ENCODE measurements around the gene SYCE1L. TPM values are rescaled to one million over a fixed set of nuclear protein-coding genes. Genes with fewer than 3 reads are reported as not detected.
"Not testable (repeated sequence)": the region's sequence is repeated elsewhere in the genome, so short reads cannot be mapped to it uniquely, and the experiment has no call there.

The SYCE1L gene
- 2.4 TPM for polyA plus RNA-seq (2013)

DNA sequence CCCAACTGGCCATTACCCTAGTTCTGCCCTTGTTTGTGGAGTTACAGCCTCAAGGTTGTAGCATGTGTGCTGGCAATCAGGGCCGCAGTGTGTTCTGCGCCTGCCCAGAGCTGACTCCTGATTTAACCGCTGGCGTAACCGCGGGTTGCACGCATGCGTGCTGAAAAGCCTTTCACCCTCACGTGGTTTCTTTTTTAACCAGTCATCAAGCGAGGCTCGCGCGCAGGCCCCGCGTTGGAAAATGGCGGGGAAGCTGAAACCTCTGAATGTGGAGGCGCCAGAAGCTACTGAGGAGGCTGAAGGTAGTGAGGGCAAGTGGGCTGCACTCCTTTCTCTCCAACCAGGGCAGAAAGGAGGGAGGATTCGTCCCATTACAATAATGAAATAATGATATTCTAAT is at the start of gene SYCE1L:
Gene SYCE1L (plus strand): TSS at position 198 of the 400 bp plus-strand sequence. CDS start 44 bp downstream, at position 242.
- H3K27ac ChIP-seq (ENCODE audit: insufficient read depth in 1 of 2, low read depth in 1 of 2, low read length in 2 of 2, poor library complexity in 1 of 2, severe bottlenecking in 2 of 2) = no peak within 1 kb of the TSS
- peaks cover 9 to 54% (median 39%) of the 10 kb centered on the region in 4 experiments for H3K36me3 ChIP-seq (ENCODE audit: control insufficient read depth in 4 of 4, insufficient read depth in 4 of 4, low read length in 3 of 4)
- WGBS (ENCODE audit: insufficient coverage) = 94% methylated on average over 15 of the region's 18 CpGs
- H3K9me3 ChIP-seq (ENCODE audit: control extremely low read depth in 1 of 5, control insufficient read depth in 4 of 5, insufficient read depth in 2 of 5, low read depth in 1 of 5, low read length in 4 of 5) = no peaks in the 10 kb centered on the region
- POLR2A ChIA-PET = no interaction called here
- H3K4me1 ChIP-seq (ENCODE audit: control extremely low read depth in 1 of 4, control insufficient read depth in 4 of 4, insufficient read depth in 4 of 4, low read length in 3 of 4) = no peaks in the 10 kb centered on the region
- no peak for DNase-seq
- no peak within 1 kb of the TSS for H3K4me3 ChIP-seq (ENCODE audit: control insufficient read depth in 1 of 7, extremely low read depth in 1 of 7, insufficient read depth in 4 of 7, low read depth in 2 of 7, low read length in 6 of 7)
- H3K27me3 ChIP-seq (replicated peaks in 2 of 5; ENCODE audit: control insufficient read depth in 4 of 5, insufficient read depth in 5 of 5, low read length in 4 of 5) = no peaks in the 10 kb centered on the region
- CTCF ChIA-PET = no interaction called here

DNA sequence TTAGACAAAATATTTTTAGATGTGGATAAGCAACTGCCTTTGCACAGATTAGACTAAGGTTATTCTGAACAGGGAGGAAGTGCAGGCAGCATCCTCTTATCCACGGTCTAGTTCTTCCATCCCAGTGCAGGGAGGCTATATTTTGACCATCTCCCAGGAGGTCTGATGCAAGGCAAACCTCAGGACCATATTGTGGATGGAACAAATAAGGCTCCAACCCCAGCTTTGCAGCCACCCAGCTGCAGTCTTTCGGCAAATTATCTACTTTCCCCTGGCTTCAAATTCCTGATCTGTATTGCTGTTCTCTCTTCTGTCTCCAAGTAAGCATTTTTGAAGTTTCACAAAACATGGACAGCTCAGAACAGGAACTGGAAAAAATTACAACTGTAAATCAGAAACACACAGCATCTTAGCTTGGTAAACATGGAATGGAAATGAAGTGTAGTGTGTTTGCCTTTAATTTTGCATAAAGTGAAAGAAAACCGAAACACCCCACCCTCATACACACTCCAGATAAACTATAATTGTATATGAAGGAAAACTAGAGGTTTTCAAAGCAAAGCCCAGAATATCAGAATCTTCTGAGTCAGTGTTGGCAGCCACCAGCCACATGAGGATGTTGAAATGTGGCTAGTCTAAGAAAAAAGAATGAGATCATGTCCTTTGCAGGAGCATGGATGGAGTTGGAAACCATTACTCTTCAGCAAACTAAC is 41.7 kb upstream of the SYCE1L start:
- peaks cover 0 to 3% (median 2%) of the 10 kb centered on the region in 5 experiments for H3K27me3 ChIP-seq (replicated peaks in 2 of 5; ENCODE audit: control insufficient read depth in 4 of 5, insufficient read depth in 5 of 5, low read length in 4 of 5)
- no peaks in the 10 kb centered on the region for H3K9me3 ChIP-seq (ENCODE audit: control extremely low read depth in 1 of 5, control insufficient read depth in 4 of 5, insufficient read depth in 2 of 5, low read depth in 1 of 5, low read length in 4 of 5)
- ChIA-PET CTCF (no interaction called here), POLR2A (no interaction called here)
- DNase-seq = no peak
- H3K27ac ChIP-seq (ENCODE audit: insufficient read depth in 1 of 2, low read depth in 1 of 2, low read length in 2 of 2, poor library complexity in 1 of 2, severe bottlenecking in 2 of 2) = no peak overlapping the region
- WGBS (ENCODE audit: insufficient coverage) = 87% methylated on average over 2 of the region's 3 CpGs
- no peaks in the 10 kb centered on the region for H3K36me3 ChIP-seq (ENCODE audit: control insufficient read depth in 4 of 4, insufficient read depth in 4 of 4, low read length in 3 of 4)
- H3K4me3 ChIP-seq (ENCODE audit: control insufficient read depth in 1 of 7, extremely low read depth in 1 of 7, insufficient read depth in 4 of 7, low read depth in 2 of 7, low read length in 6 of 7) = no peak overlapping the region
- H3K4me1 ChIP-seq (ENCODE audit: control extremely low read depth in 1 of 4, control insufficient read depth in 4 of 4, insufficient read depth in 4 of 4, low read length in 3 of 4) = no peaks in the 10 kb centered on the region

- Histone ChIP-seq H3K27ac (ENCODE audit: insufficient read depth in 1 of 2, low read depth in 1 of 2, low read length in 2 of 2, poor library complexity in 1 of 2, severe bottlenecking in 2 of 2) (no peak overlapping the region), H3K4me3 (ENCODE audit: control insufficient read depth in 1 of 7, extremely low read depth in 1 of 7, insufficient read depth in 4 of 7, low read depth in 2 of 7, low read length in 6 of 7) (no peak overlapping the region), H3K4me1 (ENCODE audit: control extremely low read depth in 1 of 4, control insufficient read depth in 4 of 4, insufficient read depth in 4 of 4, low read length in 3 of 4) (no peaks in the 10 kb centered on the region), H3K9me3 (ENCODE audit: control extremely low read depth in 1 of 5, control insufficient read depth in 4 of 5, insufficient read depth in 2 of 5, low read depth in 1 of 5, low read length in 4 of 5) (no peaks in the 10 kb centered on the region), H3K27me3 (replicated peaks in 2 of 5; ENCODE audit: control insufficient read depth in 4 of 5, insufficient read depth in 5 of 5, low read length in 4 of 5) (peaks cover 0 to 3% (median 2%) of the 10 kb centered on the region in 5 experiments), H3K36me3 (ENCODE audit: control insufficient read depth in 4 of 4, insufficient read depth in 4 of 4, low read length in 3 of 4) (no peaks in the 10 kb centered on the region)
- 94% methylated on average over 5 of the region's 6 CpGs for WGBS (ENCODE audit: insufficient coverage)
- POLR2A ChIA-PET = no interaction called here
- no peak for DNase-seq
- CTCF ChIA-PET = no interaction called here
Observed at GRCh38 chr16:77158293-77158692, 40.9 kb upstream of the SYCE1L start.

- CTCF ChIA-PET = no interaction called here
- Histone ChIP-seq H3K36me3 (ENCODE audit: control insufficient read depth in 4 of 4, insufficient read depth in 4 of 4, low read length in 3 of 4) (no peaks in the 10 kb centered on the region), H3K9me3 (ENCODE audit: control extremely low read depth in 1 of 5, control insufficient read depth in 4 of 5, insufficient read depth in 2 of 5, low read depth in 1 of 5, low read length in 4 of 5) (no peaks in the 10 kb centered on the region), H3K27ac (ENCODE audit: insufficient read depth in 1 of 2, low read depth in 1 of 2, low read length in 2 of 2, poor library complexity in 1 of 2, severe bottlenecking in 2 of 2) (no peak overlapping the region), H3K27me3 (replicated peaks in 2 of 5; ENCODE audit: control insufficient read depth in 4 of 5, insufficient read depth in 5 of 5, low read length in 4 of 5) (peaks cover 0 to 8% (median 4%) of the 10 kb centered on the region in 5 experiments), H3K4me1 (ENCODE audit: control extremely low read depth in 1 of 4, control insufficient read depth in 4 of 4, insufficient read depth in 4 of 4, low read length in 3 of 4) (peaks cover 0 to 3% (median 0%) of the 10 kb centered on the region in 4 experiments), H3K4me3 (ENCODE audit: control insufficient read depth in 1 of 7, extremely low read depth in 1 of 7, insufficient read depth in 4 of 7, low read depth in 2 of 7, low read length in 6 of 7) (peak overlapping the region in 1 of 7 experiments; percentile 32)
- no CpG with 5 or more reads among the region's 2 CpGs for WGBS (ENCODE audit: insufficient coverage)
- POLR2A ChIA-PET = no interaction called here
- DNase-seq = no peak
Observed at GRCh38 chr16:77165006-77165405, 34.2 kb upstream of the SYCE1L start.

- 92% methylated on average over 5 of the region's 9 CpGs for WGBS (ENCODE audit: insufficient coverage)
- DNase-seq; H3K36me3 ChIP-seq (ENCODE audit: control insufficient read depth in 4 of 4, insufficient read depth in 4 of 4, low read length in 3 of 4); H3K4me3 ChIP-seq (ENCODE audit: control insufficient read depth in 1 of 7, extremely low read depth in 1 of 7, insufficient read depth in 4 of 7, low read depth in 2 of 7, low read length in 6 of 7); H3K9me3 ChIP-seq (ENCODE audit: control extremely low read depth in 1 of 5, control insufficient read depth in 4 of 5, insufficient read depth in 2 of 5, low read depth in 1 of 5, low read length in 4 of 5); H3K4me1 ChIP-seq (ENCODE audit: control extremely low read depth in 1 of 4, control insufficient read depth in 4 of 4, insufficient read depth in 4 of 4, low read length in 3 of 4); CTCF ChIA-PET; H3K27ac ChIP-seq (ENCODE audit: insufficient read depth in 1 of 2, low read depth in 1 of 2, low read length in 2 of 2, poor library complexity in 1 of 2, severe bottlenecking in 2 of 2); POLR2A ChIA-PET: not testable (repeated sequence)
- H3K27me3 ChIP-seq (replicated peaks in 2 of 5; ENCODE audit: control insufficient read depth in 4 of 5, insufficient read depth in 5 of 5, low read length in 4 of 5) = peaks cover 0 to 11% (median 4%) of the 10 kb centered on the region in 5 experiments
Observed at GRCh38 chr16:77165536-77166236, 33.5 kb upstream of the SYCE1L start.

GRCh38 chr16:77166726-77167125 is 32.5 kb upstream of the SYCE1L start:
- Histone ChIP-seq H3K9me3 (ENCODE audit: control extremely low read depth in 1 of 5, control insufficient read depth in 4 of 5, insufficient read depth in 2 of 5, low read depth in 1 of 5, low read length in 4 of 5) (no peaks in the 10 kb centered on the region), H3K27ac (ENCODE audit: insufficient read depth in 1 of 2, low read depth in 1 of 2, low read length in 2 of 2, poor library complexity in 1 of 2, severe bottlenecking in 2 of 2) (no peak overlapping the region), H3K4me1 (ENCODE audit: control extremely low read depth in 1 of 4, control insufficient read depth in 4 of 4, insufficient read depth in 4 of 4, low read length in 3 of 4) (peaks cover 0 to 3% (median 0%) of the 10 kb centered on the region in 4 experiments), H3K36me3 (ENCODE audit: control insufficient read depth in 4 of 4, insufficient read depth in 4 of 4, low read length in 3 of 4) (no peaks in the 10 kb centered on the region), H3K4me3 (ENCODE audit: control insufficient read depth in 1 of 7, extremely low read depth in 1 of 7, insufficient read depth in 4 of 7, low read depth in 2 of 7, low read length in 6 of 7) (no peak overlapping the region), H3K27me3 (replicated peaks in 2 of 5; ENCODE audit: control insufficient read depth in 4 of 5, insufficient read depth in 5 of 5, low read length in 4 of 5) (peaks cover 0 to 14% (median 4%) of the 10 kb centered on the region in 5 experiments)
- CTCF ChIA-PET = no interaction called here
- 89% methylated on average over 2 of the region's 2 CpGs for WGBS (ENCODE audit: insufficient coverage)
- no peak for DNase-seq
- POLR2A ChIA-PET = no interaction called here

- POLR2A ChIA-PET = no interaction called here
- 40% methylated on average over 1 of the region's 4 CpGs for WGBS (ENCODE audit: insufficient coverage)
- Histone ChIP-seq H3K36me3 (ENCODE audit: control insufficient read depth in 4 of 4, insufficient read depth in 4 of 4, low read length in 3 of 4) (no peaks in the 10 kb centered on the region), H3K4me3 (ENCODE audit: control insufficient read depth in 1 of 7, extremely low read depth in 1 of 7, insufficient read depth in 4 of 7, low read depth in 2 of 7, low read length in 6 of 7) (no peak overlapping the region), H3K27ac (ENCODE audit: insufficient read depth in 1 of 2, low read depth in 1 of 2, low read length in 2 of 2, poor library complexity in 1 of 2, severe bottlenecking in 2 of 2) (no peak overlapping the region), H3K27me3 (replicated peaks in 2 of 5; ENCODE audit: control insufficient read depth in 4 of 5, insufficient read depth in 5 of 5, low read length in 4 of 5) (peaks cover 0 to 12% (median 2%) of the 10 kb centered on the region in 5 experiments), H3K9me3 (ENCODE audit: control extremely low read depth in 1 of 5, control insufficient read depth in 4 of 5, insufficient read depth in 2 of 5, low read depth in 1 of 5, low read length in 4 of 5) (no peaks in the 10 kb centered on the region), H3K4me1 (ENCODE audit: control extremely low read depth in 1 of 4, control insufficient read depth in 4 of 4, insufficient read depth in 4 of 4, low read length in 3 of 4) (peaks cover 0 to 3% (median 0%) of the 10 kb centered on the region in 4 experiments)
- DNase-seq = no peak
- CTCF ChIA-PET = no interaction called here
Observed at GRCh38 chr16:77168901-77169300, 30.3 kb upstream of the SYCE1L start.
